HEK293 (cell line): Measurements from ENCODE around the gene GMDS.

Experiments
- CTCF ChIA-PET: fragments of 350-600 bp; formaldehyde crosslinking; extraction: SDS; loops from one replicate; lab custom pipeline; 2021; ENCODE audit warnings: antibody characterized with exemption; lab: Yijun Ruan, JAX
- POLR2A ChIA-PET: fragments of 300-600 bp; formaldehyde crosslinking; extraction: SDS; loops from one replicate; lab custom pipeline; 2020; ENCODE audit warnings: antibody characterized with exemption, inconsistent platforms; lab: Yijun Ruan, JAX
- H3K27ac ChIP-seq: fragments of 200-500 bp; sonication (Bioruptor generic); 2 replicates; pipeline ENCODE4 v1.5.1; 2014; ENCODE audit warnings: low read depth, low read length, control low read depth, inconsistent platforms; ENCODE audit errors: extremely low read depth
- H3K36me3 ChIP-seq, 2 experiments: fragments of 200-500 bp in 1 of 2; sonication (Bioruptor generic) in 1 of 2; 1 replicate in 1 of 2; 2 replicates in 1 of 2; pipeline ENCODE4 v1.5.1; 2014 to 2017; ENCODE audit warnings: inconsistent platforms in 2 of 2, low read length in 2 of 2; ENCODE audit not compliant: control insufficient read depth in 2 of 2, insufficient read depth in 1 of 2
- H3K4me1 ChIP-seq: fragments of 200-500 bp; sonication (Bioruptor generic); 2 replicates; pipeline ENCODE4 v1.5.1; 2014; ENCODE audit warnings: mild to moderate bottlenecking, low read length, inconsistent platforms; ENCODE audit not compliant: control insufficient read depth, insufficient read depth
- H3K4me3 ChIP-seq: 2 replicates; pipeline ENCODE4 v1.5.1; 2011; ENCODE audit warnings: low read depth, mild to moderate bottlenecking, control low read depth, low read length, moderate library complexity
- H3K9me3 ChIP-seq: fragments of 200-500 bp; sonication (Bioruptor generic); 2 replicates; pipeline ENCODE4 v1.5.1; 2014; ENCODE audit warnings: low read depth, low read length, inconsistent platforms; ENCODE audit not compliant: control insufficient read depth, insufficient read depth
- BCL6B ChIP-seq: fragments of 450-650 bp; formaldehyde crosslinking; IDR thresholded peaks from 2 replicates; pipeline ENCODE4 v1.5.1; 2017; ENCODE audit warnings: missing biosample characterization, missing genetic modification characterization
- CTCF ChIP-seq: fragments of 450-650 bp; formaldehyde crosslinking; IDR thresholded peaks from 2 replicates; pipeline ENCODE4 v1.5.1; 2016; ENCODE audit warnings: missing biosample characterization, missing genetic modification characterization
- EGR2 ChIP-seq: fragments of 450-650 bp; formaldehyde crosslinking; IDR thresholded peaks from 2 replicates; pipeline ENCODE4 v1.5.1; 2016; ENCODE audit warnings: low read depth, missing biosample characterization, missing genetic modification characterization
- FEZF1 ChIP-seq: fragments of 450-650 bp; formaldehyde crosslinking; IDR thresholded peaks from 2 replicates; pipeline ENCODE4 v1.5.1; 2016; ENCODE audit warnings: missing biosample characterization, missing genetic modification characterization
- IKZF3 ChIP-seq: fragments of 450-650 bp; IDR thresholded peaks from 2 replicates; pipeline ENCODE4 v1.5.0; 2018; ENCODE audit warnings: missing biosample characterization, mild to moderate bottlenecking, missing genetic modification characterization, moderate library complexity
- KLF7 ChIP-seq: fragments of 450-650 bp; formaldehyde crosslinking; IDR thresholded peaks from 2 replicates; pipeline ENCODE4 v1.5.1; 2016; ENCODE audit warnings: missing biosample characterization, missing genetic modification characterization, borderline replicate concordance
- OSR2 ChIP-seq: fragments of 450-650 bp; formaldehyde crosslinking; IDR thresholded peaks from 2 replicates; pipeline ENCODE4 v1.5.1; 2016; ENCODE audit warnings: missing biosample characterization, missing genetic modification characterization
- PATZ1 ChIP-seq: fragments of 450-650 bp; formaldehyde crosslinking; IDR thresholded peaks from 2 replicates; pipeline ENCODE4 v1.5.1; 2016; ENCODE audit warnings: missing biosample characterization, missing genetic modification characterization
- SALL2 ChIP-seq: fragments of 450-650 bp; formaldehyde crosslinking; IDR thresholded peaks from 2 replicates; pipeline ENCODE4 v1.5.0; 2017; ENCODE audit warnings: missing biosample characterization, mild to moderate bottlenecking, missing genetic modification characterization, borderline replicate concordance
- TCF7L2 ChIP-seq: IDR thresholded peaks from 2 replicates; pipeline ENCODE4 v1.6.1; 2011; ENCODE audit warnings: low read depth, mild to moderate bottlenecking, inconsistent platforms, low read length, moderate library complexity, borderline replicate concordance
- TRIM28 ChIP-seq: IDR thresholded peaks from 2 replicates; pipeline ENCODE4 v1.6.1; 2011; ENCODE audit warnings: low read length, control low read depth, borderline replicate concordance
- ZBTB17 ChIP-seq: fragments of 450-650 bp; formaldehyde crosslinking; IDR thresholded peaks from 2 replicates; pipeline ENCODE4 v1.5.1; 2016; ENCODE audit warnings: missing biosample characterization, missing genetic modification characterization
- ZBTB20 ChIP-seq: fragments of 450-650 bp; formaldehyde crosslinking; IDR thresholded peaks from 2 replicates; pipeline ENCODE4 v1.5.1; 2016; ENCODE audit warnings: missing biosample characterization, missing genetic modification characterization
- ZBTB21 ChIP-seq: fragments of 450-650 bp; formaldehyde crosslinking; IDR thresholded peaks from 2 replicates; pipeline ENCODE4 v1.5.1; 2017; ENCODE audit warnings: missing biosample characterization, missing genetic modification characterization
- ZBTB26 ChIP-seq: fragments of 450-650 bp; formaldehyde crosslinking; optimal IDR thresholded peaks from 2 replicates; pipeline ENCODE3; 2016; ENCODE audit warnings: missing biosample characterization, mild to moderate bottlenecking, missing genetic modification characterization
- ZEB2 ChIP-seq: fragments of 450-650 bp; formaldehyde crosslinking; IDR thresholded peaks from 2 replicates; pipeline ENCODE4 v1.5.1; 2016; ENCODE audit warnings: missing biosample characterization, missing genetic modification characterization
- ZFHX2 ChIP-seq: fragments of 450-650 bp; formaldehyde crosslinking; conservative IDR thresholded peaks from 2 replicates; pipeline ENCODE4 v1.5.1; 2016; ENCODE audit warnings: missing biosample characterization, missing genetic modification characterization
- ZFP37 ChIP-seq: fragments of 450-650 bp; formaldehyde crosslinking; IDR thresholded peaks from 2 replicates; pipeline ENCODE4 v1.5.1; 2016; ENCODE audit warnings: missing biosample characterization, missing genetic modification characterization
- ZNF133 ChIP-seq: fragments of 450-650 bp; formaldehyde crosslinking; IDR thresholded peaks from 2 replicates; pipeline ENCODE4 v1.5.1; 2016; ENCODE audit warnings: missing biosample characterization, missing genetic modification characterization
- ZNF335 ChIP-seq: fragments of 450-650 bp; formaldehyde crosslinking; conservative IDR thresholded peaks from 2 replicates; pipeline ENCODE4 v1.5.1; 2016; ENCODE audit warnings: missing biosample characterization, missing genetic modification characterization
- ZNF350 ChIP-seq: fragments of 450-650 bp; formaldehyde crosslinking; IDR thresholded peaks from 2 replicates; pipeline ENCODE4 v1.5.0; 2017; ENCODE audit warnings: missing biosample characterization, mild to moderate bottlenecking, missing genetic modification characterization
- ZNF398 ChIP-seq: fragments of 450-650 bp; formaldehyde crosslinking; IDR thresholded peaks from 2 replicates; pipeline ENCODE4 v1.5.1; 2017; ENCODE audit warnings: missing biosample characterization, missing genetic modification characterization
- ZNF426 ChIP-seq: fragments of 450-650 bp; formaldehyde crosslinking; IDR thresholded peaks from 2 replicates; pipeline ENCODE4 v1.5.1; 2017; ENCODE audit warnings: missing biosample characterization, missing genetic modification characterization, mild to moderate bottlenecking, inconsistent platforms, moderate library complexity
- ZNF514 ChIP-seq: fragments of 450-650 bp; formaldehyde crosslinking; IDR thresholded peaks from 2 replicates; pipeline ENCODE4 v1.5.1; 2016; ENCODE audit warnings: missing biosample characterization, missing genetic modification characterization
- ZNF561 ChIP-seq: fragments of 450-650 bp; IDR thresholded peaks from 2 replicates; pipeline ENCODE4 v1.5.1; 2018; ENCODE audit warnings: missing biosample characterization, missing genetic modification characterization, borderline replicate concordance
- ZNF776 ChIP-seq: fragments of 450-650 bp; formaldehyde crosslinking; IDR thresholded peaks from 2 replicates; pipeline ENCODE4 v1.5.0; 2017; ENCODE audit warnings: missing biosample characterization, missing genetic modification characterization, borderline replicate concordance

GMDS gene

GRCh38 chr6:1759870-1760269 lies 485.5 kb downstream of the GMDS start:
- no peak for TF ChIP-seq ZBTB26 (tag by site-specific recombination)
- TF ChIP-seq FEZF1 (tag by site-specific recombination), result no peak
- TF ChIP-seq ZFHX2 (tag by site-specific recombination), result peak; percentile 63
- no peak for TF ChIP-seq KLF7 (tag by site-specific recombination)
- peak; percentile 78 for TF ChIP-seq EGR2 (tag by site-specific recombination)
- TF ChIP-seq ZNF776 (tag by site-specific recombination), result no peak
- no peak for TF ChIP-seq OSR2 (tag by site-specific recombination)
- TF ChIP-seq ZNF514, result no peak
- TF ChIP-seq ZNF133, result no peak
- TF ChIP-seq ZNF350, result no peak
- Histone ChIP-seq H3K4me3 (no peak overlapping the region), H3K36me3 (no peaks in the 10 kb centered on the region), H3K9me3 (no peaks in the 10 kb centered on the region), H3K27ac (no peak overlapping the region), H3K4me1 (peaks cover 29% of the 10 kb centered on the region)
- POLR2A ChIA-PET, result no interaction called here
- CTCF ChIA-PET, result no interaction called here

GRCh38 chr6:1758076-1758679 lies 487.2 kb downstream of the GMDS start:
- Histone ChIP-seq H3K36me3 (no peaks in the 10 kb centered on the region), H3K27ac (peak overlapping the region; percentile 7; the same call in 1 of the 2 replicates), H3K4me3 (no peak overlapping the region), H3K9me3 (no peaks in the 10 kb centered on the region), H3K4me1 (peaks cover 28% of the 10 kb centered on the region)
- POLR2A ChIA-PET, result interaction anchor here (1.4 kb wide), 1 partner anchor 148 kb away, joined by 3 read pairs; the partner anchor contains the start of gene FOXC1
- CTCF ChIA-PET, result interaction anchor here (0.7 to 2.1 kb wide), 4 partner anchors 10 to 346 kb away, joined by 3 to 4 read pairs (median 4); no protein-coding TSS in a partner anchor
- peak; percentile 66; the same call in 1 of the 2 replicates for TF ChIP-seq ZBTB21
- peak; percentile 97 for TF ChIP-seq OSR2 (tag by site-specific recombination)
- TF ChIP-seq BCL6B (tag by site-specific recombination), result no peak
- TF ChIP-seq ZBTB20, result 0 out of 2 replicates have a peak, but pooled peaks have one; percentile 15
- TF ChIP-seq ZFP37, result no peak
- peak; percentile 36; the same call in 1 of the 2 replicates for TF ChIP-seq ZNF561 (tag by site-specific recombination)
- TF ChIP-seq ZNF335, result peak; percentile 44; the same call in 1 of the 2 replicates
- peak; percentile 21; the same call in 1 of the 2 replicates for TF ChIP-seq FEZF1 (tag by site-specific recombination)
- TF ChIP-seq TRIM28, result peak; percentile 54; the same call in 1 of the 2 replicates
- peak; percentile 36; the same call in 1 of the 2 replicates for TF ChIP-seq ZNF398 (tag by site-specific recombination)
- TF ChIP-seq ZEB2 (tag by site-specific recombination), result peak; percentile 33; the same call in 1 of the 2 replicates
- TF ChIP-seq ZBTB17 (tag by site-specific recombination), result peak; percentile 69
- no peak for TF ChIP-seq TCF7L2
- peak; percentile 27; the same call in 1 of the 2 replicates for TF ChIP-seq PATZ1 (tag by site-specific recombination)
- peak; percentile 38 for TF ChIP-seq CTCF (tag by site-specific recombination)
- no peak for TF ChIP-seq ZNF426 (tag by site-specific recombination)
- TF ChIP-seq SALL2 (tag by site-specific recombination), result no peak
- TF ChIP-seq IKZF3, result peak; percentile 60; the same call in 1 of the 2 replicates
